Calu3 (cell line): ENCODE data around the gene TRIM26. TPM values are rescaled to one million over a fixed set of nuclear protein-coding genes. Genes with fewer than 3 reads are reported as not detected.
A peak's percentile ranks its signal among the peaks of the same experiment; 100 is the strongest.

ENCODE experiments used
- Bru-seq: library from RNA; stranded (reverse); fragments of 400-500 nt; gene quantifications from one replicate; lab custom pipeline; 2021; lab: Mats Ljungman, UMichigan
- BruChase-seq, 2 experiments: library from RNA; stranded (reverse); fragments of 400-500 nt; gene quantifications; one replicate each; lab custom pipeline; 2021; lab: Mats Ljungman, UMichigan
- BruUV-seq: library from RNA; stranded (reverse); fragments of 400-500 nt; replicated peaks from 2 replicates; lab custom pipeline; 2021; lab: Mats Ljungman, UMichigan
- CTCF ChIA-PET: fragments of 300-600 bp; sonication (Branson Sonifier 250); formaldehyde crosslinking; loops from one replicate; lab custom pipeline; 2022; ENCODE audit warnings: antibody characterized with exemption; lab: Charles Lee
- DNase-seq: peaks from one replicate; pipeline ENCODE4 v3.0.0; 2022
- H3K27ac Mint-ChIP-seq: one replicate; pipeline ENCODE4 v1.8.0; 2022; ENCODE audit warnings: mixed read lengths; ENCODE audit not compliant: unreplicated experiment
- H3K27me3 Mint-ChIP-seq: one replicate; pipeline ENCODE4 v1.8.0; 2022; ENCODE audit warnings: mixed read lengths; ENCODE audit not compliant: unreplicated experiment
- H3K36me3 Mint-ChIP-seq: one replicate; pipeline ENCODE4 v1.8.0; 2022; ENCODE audit warnings: mild to moderate bottlenecking, moderate library complexity, mixed read lengths; ENCODE audit not compliant: insufficient read depth, unreplicated experiment
- H3K4me1 Mint-ChIP-seq: one replicate; pipeline ENCODE4 v1.8.0; 2022; ENCODE audit warnings: mild to moderate bottlenecking, low read depth, mixed read lengths; ENCODE audit not compliant: unreplicated experiment
- H3K4me3 Mint-ChIP-seq: one replicate; pipeline ENCODE4 v1.8.0; 2022; ENCODE audit warnings: mild to moderate bottlenecking, low read depth, moderate library complexity, mixed read lengths; ENCODE audit not compliant: unreplicated experiment
- H3K9me3 Mint-ChIP-seq: one replicate; pipeline ENCODE4 v1.8.0; 2022; ENCODE audit warnings: low read depth, mixed read lengths; ENCODE audit not compliant: unreplicated experiment
- CTCF ChIP-seq: fragments of 200-600 bp; IDR thresholded peaks from one replicate; pipeline ENCODE4 v1.8.0; 2022; ENCODE audit warnings: antibody characterized with exemption; ENCODE audit not compliant: unreplicated experiment
- intact Hi-C: fragments of 100-400 bp; cut with micrococcal nuclease; formaldehyde crosslinking; loops from one replicate; pipeline ENCODE4 v1.10.0; 2022; ENCODE audit not compliant: unreplicated experiment
- long read RNA-seq: library from polyadenylated mRNA; stranded (forward); transcript quantifications from one replicate; pipeline ENCODE4 v2.0.0, GENCODE V29; 2022
- total RNA-seq: library from RNA; stranded (reverse); gene quantifications from 2 replicates; pipeline ENCODE4 v1.2.3, GENCODE V29; 2022

Gene TRIM26
- total RNA-seq (89.9 and 118 TPM in 2 replicates), Bru-seq, nascent RNA (percentile 97 among the genes with signal in this experiment), BruChase-seq, experiment 1, labeled RNA remaining after a 6-hour chase (percentile 90 among the genes with signal in this experiment), BruChase-seq, experiment 2, labeled RNA remaining after a 2-hour chase (percentile 96 among the genes with signal in this experiment)
- long read RNA-seq, transcript TRIM26-267 (9 exons, 3,318 nt), result major isoform, 7 of 67 reads
- long read RNA-seq, partial matches to known transcripts, result 5 of 67 reads
- long read RNA-seq, other reads (novel, unspliced or antisense), result 53 of 67 reads

- Mint-ChIP-seq H3K4me3 (peak within 1 kb of the TSS; percentile 99), H3K27me3 (no peaks in the 10 kb centered on the region), H3K4me1 (peaks cover 48% of the 10 kb centered on the region), H3K9me3 (no peaks in the 10 kb centered on the region), H3K27ac (peak within 1 kb of the TSS; percentile 94), H3K36me3 (peaks cover 68% of the 10 kb centered on the region)
- no peak for TF ChIP-seq CTCF
- CTCF ChIA-PET, result interaction anchor here (0.5 to 2.6 kb wide), 10 partner anchors 9 to 449 kb away, joined by 3 to 9 read pairs (median 3); partner anchors contain the start of gene TRIM39
- intact Hi-C loops, result loop anchor here (5.0 kb wide), 1 partner anchor 114 kb away; the partner anchor contains the start of gene TRIM39
- peak; percentile 99 for DNase-seq
- no TSS peak for BruUV-seq
Measured at GRCh38 chr6:30212865-30213666, at the start of gene TRIM26. TSS of gene TRIM26 (minus strand) at chr6:30213406. CDS start at chr6:30199103, 14,303 bp downstream.

- Mint-ChIP-seq H3K9me3 (no peaks in the 10 kb centered on the region), H3K4me1 (peaks cover 9% of the 10 kb centered on the region), H3K4me3 (peak overlapping the region; percentile 76), H3K27ac (no peak overlapping the region), H3K36me3 (peaks cover 17% of the 10 kb centered on the region), H3K27me3 (peaks cover 11% of the 10 kb centered on the region)
- BruUV-seq, result no TSS peak
- no peak for TF ChIP-seq CTCF
- DNase-seq, result no peak
- CTCF ChIA-PET, result no interaction called here
- intact Hi-C loops, result no loop called here
Measured at GRCh38 chr6:30260036-30260504, 46.9 kb upstream of the TRIM26 start.

- peaks cover 18% of the 10 kb centered on the region for H3K27me3 Mint-ChIP-seq
Measured at GRCh38 chr6:30259140-30260035, 46.2 kb upstream of the TRIM26 start.

More at GRCh38 chr6:30259140-30260035, 46.2 kb upstream of the TRIM26 start:
- intact Hi-C loops, result no loop called here
- no peaks in the 10 kb centered on the region for H3K9me3 Mint-ChIP-seq
- TF ChIP-seq CTCF, result no peak
- peaks cover 9% of the 10 kb centered on the region for H3K4me1 Mint-ChIP-seq
- CTCF ChIA-PET, result no interaction called here
- peaks cover 17% of the 10 kb centered on the region for H3K36me3 Mint-ChIP-seq
- H3K27ac Mint-ChIP-seq, result peak overlapping the region; percentile 81
- peak; percentile 84 for DNase-seq
- BruUV-seq, result TSS peak; percentile 59
- peak overlapping the region; percentile 76 for H3K4me3 Mint-ChIP-seq
